ENCODE measurements around the gene EIF3I. TPM values are rescaled to one million over a fixed set of nuclear protein-coding genes. Genes with fewer than 3 reads are reported as not detected.

Gene EIF3I
- total RNA-seq, 2 experiments from 2014 or later: 123 to 130 TPM

GRCh38 chr1:32221581-32221979 is 627 bp upstream of the EIF3I start:
- ATAC-seq (ENCODE audit: low read depth) (no peak), DNase-seq (no peak)
- Mint-ChIP-seq H3K27me3 (no peaks in the 10 kb centered on the region), H3K9me3 (no peaks in the 10 kb centered on the region), H3K36me3 (peaks cover 8% of the 10 kb centered on the region), H3K4me1 (peaks cover 23% of the 10 kb centered on the region), H3K27ac (peak overlapping the region; percentile 43), H3K4me3 (peak overlapping the region; percentile 96)
- POLR2A ChIA-PET: interaction anchor here (1.0 to 2.2 kb wide), 5 partner anchors 16 to 52 kb away, joined by 3 to 11 read pairs (median 7); partner anchors contain the start of genes IQCC and LCK

GRCh38 chr1:32223683-32224082 is 1.5 kb downstream of the EIF3I start:
- Mint-ChIP-seq H3K36me3 (peaks cover 13% of the 10 kb centered on the region), H3K4me1 (peaks cover 20% of the 10 kb centered on the region), H3K27me3 (no peaks in the 10 kb centered on the region), H3K4me3 (peak overlapping the region; percentile 96), H3K9me3 (no peaks in the 10 kb centered on the region), H3K27ac (peak overlapping the region; percentile 95)
- POLR2A ChIA-PET: interaction anchor here (0.6 to 2.2 kb wide), 4 partner anchors 12 to 95 kb away, joined by 3 to 8 read pairs (median 3); partner anchors contain the start of gene LCK
- DNase-seq (no peak), ATAC-seq (ENCODE audit: low read depth) (no peak)

DNA sequence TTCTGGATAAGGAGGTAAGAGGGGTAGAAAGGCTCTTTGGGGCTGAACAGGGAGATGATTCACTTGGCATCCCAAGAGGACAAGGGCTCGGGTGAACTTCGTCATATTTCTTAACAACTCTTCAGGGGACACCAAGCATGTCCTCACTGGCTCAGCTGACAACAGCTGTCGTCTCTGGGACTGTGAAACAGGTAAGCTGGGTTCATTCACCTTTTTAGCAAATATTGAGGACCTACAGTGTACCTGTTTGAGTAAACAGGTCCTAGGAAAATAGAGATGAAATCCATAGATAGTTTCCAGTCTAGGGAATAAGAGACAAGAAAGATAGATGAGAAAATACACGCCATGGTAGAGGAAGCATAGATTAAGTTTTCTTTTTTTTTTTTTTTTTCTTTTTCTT is 2.1 kb downstream of the EIF3I start:
- H3K4me1 Mint-ChIP-seq: peaks cover 20% of the 10 kb centered on the region
- POLR2A ChIA-PET: no interaction called here
- no peak for ATAC-seq (ENCODE audit: low read depth)
- peak overlapping the region; percentile 44 for H3K4me3 Mint-ChIP-seq
- peak overlapping the region; percentile 49 for H3K27ac Mint-ChIP-seq
- H3K27me3 Mint-ChIP-seq: no peaks in the 10 kb centered on the region
- no peak for DNase-seq
- peaks cover 14% of the 10 kb centered on the region for H3K36me3 Mint-ChIP-seq
- H3K9me3 Mint-ChIP-seq: no peaks in the 10 kb centered on the region

- no peaks in the 10 kb centered on the region for H3K27me3 Mint-ChIP-seq
Measured at GRCh38 chr1:32228771-32229170, 6.6 kb downstream of the EIF3I start.

DNA sequence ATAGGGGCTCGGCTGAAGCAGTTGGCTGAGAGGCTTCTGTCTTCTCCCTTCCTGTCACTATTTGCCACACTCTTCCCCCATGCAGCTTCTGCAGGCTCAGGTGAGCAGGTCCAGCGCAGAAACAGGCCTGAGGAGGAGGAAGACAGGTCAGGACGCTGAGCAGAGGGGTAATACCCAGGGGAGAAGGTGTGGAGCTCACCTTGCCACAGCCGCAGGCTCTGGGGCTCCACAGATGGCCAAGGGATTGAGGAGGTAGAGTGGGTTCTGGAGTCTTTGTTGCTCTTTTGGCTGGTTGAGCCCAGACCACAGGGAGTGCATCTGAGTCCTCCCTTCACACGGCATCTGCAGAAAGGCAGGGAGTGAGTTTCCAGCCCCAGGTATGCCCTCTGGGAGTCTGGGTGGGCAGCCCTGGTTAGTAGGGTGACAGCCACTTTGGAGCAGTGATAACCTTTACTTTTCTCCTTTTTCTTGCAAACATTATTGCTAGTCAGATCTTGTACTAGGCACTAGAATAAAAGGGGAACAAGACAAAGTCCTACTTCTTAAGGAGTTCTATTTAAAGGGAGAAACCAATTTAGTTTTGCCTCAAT is 9.7 kb downstream of the EIF3I start:
- ATAC-seq (ENCODE audit: low read depth) (no peak), DNase-seq (no peak)
- Mint-ChIP-seq H3K27ac (no peak overlapping the region), H3K4me1 (no peaks in the 10 kb centered on the region), H3K9me3 (no peaks in the 10 kb centered on the region), H3K4me3 (no peak overlapping the region), H3K27me3 (no peaks in the 10 kb centered on the region), H3K36me3 (peaks cover 6% of the 10 kb centered on the region)
- POLR2A ChIA-PET: interaction anchor here (1.1 kb wide), 1 partner anchor 9 kb away, joined by 3 read pairs; no protein-coding TSS in a partner anchor

More at GRCh38 chr1:32228771-32229170, 6.6 kb downstream of the EIF3I start:
- peaks cover 14% of the 10 kb centered on the region for H3K36me3 Mint-ChIP-seq
- no peaks in the 10 kb centered on the region for H3K9me3 Mint-ChIP-seq
- ATAC-seq (ENCODE audit: low read depth) (no peak), DNase-seq (no peak)
- no peak overlapping the region for H3K27ac Mint-ChIP-seq
- H3K4me3 Mint-ChIP-seq: no peak overlapping the region
- peaks cover 7% of the 10 kb centered on the region for H3K4me1 Mint-ChIP-seq
- POLR2A ChIA-PET: no interaction called here

DNA sequence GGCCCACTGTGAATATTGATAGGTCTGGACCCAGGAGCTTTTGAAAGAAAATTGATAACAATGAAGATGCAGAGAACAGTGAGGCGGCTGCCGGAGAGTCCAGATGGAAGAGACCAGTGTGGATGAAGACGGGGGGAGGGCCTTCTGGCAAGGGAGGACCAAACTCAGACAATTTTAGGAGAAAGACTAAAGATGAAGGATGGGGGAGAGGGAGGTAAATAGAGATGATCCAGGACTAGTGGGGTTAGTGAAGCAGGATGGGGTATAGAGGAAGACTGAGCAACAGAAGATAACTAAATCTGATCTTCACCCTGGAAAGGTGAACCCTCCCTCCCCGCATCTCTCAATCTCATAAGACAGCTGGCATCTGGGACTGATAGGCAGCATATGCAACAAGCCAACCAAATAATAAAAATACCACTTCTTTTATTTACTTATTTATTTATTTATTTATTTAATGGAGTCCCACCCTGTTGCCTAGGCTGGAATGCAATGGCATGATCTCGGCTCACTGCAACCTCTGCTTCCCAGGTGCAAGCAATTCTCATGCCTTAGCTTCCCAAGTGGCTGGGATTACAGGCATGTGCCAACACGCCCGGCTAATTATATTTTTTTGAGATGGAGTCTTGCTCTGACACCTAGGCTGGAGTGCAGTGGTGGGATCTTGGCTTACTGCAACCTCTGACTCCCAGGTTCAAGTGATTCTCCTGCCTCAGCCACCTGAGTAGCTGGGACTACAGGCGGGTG is 10.5 kb downstream of the EIF3I start:
- Mint-ChIP-seq H3K4me1 (no peaks in the 10 kb centered on the region), H3K4me3 (no peak overlapping the region), H3K36me3 (peaks cover 5% of the 10 kb centered on the region), H3K27ac (peak overlapping the region; percentile 65), H3K9me3 (no peaks in the 10 kb centered on the region), H3K27me3 (no peaks in the 10 kb centered on the region)
- no peak for DNase-seq
- ATAC-seq (ENCODE audit: low read depth): no peak
- POLR2A ChIA-PET: interaction anchor here (1.1 kb wide), 1 partner anchor 10 kb away, joined by 3 read pairs; no protein-coding TSS in a partner anchor

GRCh38 chr1:32234792-32235191 is 12.6 kb downstream of the EIF3I start:
- Mint-ChIP-seq H3K27me3 (no peaks in the 10 kb centered on the region), H3K4me3 (no peak overlapping the region), H3K9me3 (no peaks in the 10 kb centered on the region), H3K27ac (no peak overlapping the region), H3K36me3 (no peaks in the 10 kb centered on the region), H3K4me1 (peaks cover 3% of the 10 kb centered on the region)
- DNase-seq (no peak), ATAC-seq (ENCODE audit: low read depth) (no peak)
- POLR2A ChIA-PET: interaction anchor here (1.3 kb wide), 1 partner anchor 54 kb away, joined by 4 read pairs; no protein-coding TSS in a partner anchor

DNA sequence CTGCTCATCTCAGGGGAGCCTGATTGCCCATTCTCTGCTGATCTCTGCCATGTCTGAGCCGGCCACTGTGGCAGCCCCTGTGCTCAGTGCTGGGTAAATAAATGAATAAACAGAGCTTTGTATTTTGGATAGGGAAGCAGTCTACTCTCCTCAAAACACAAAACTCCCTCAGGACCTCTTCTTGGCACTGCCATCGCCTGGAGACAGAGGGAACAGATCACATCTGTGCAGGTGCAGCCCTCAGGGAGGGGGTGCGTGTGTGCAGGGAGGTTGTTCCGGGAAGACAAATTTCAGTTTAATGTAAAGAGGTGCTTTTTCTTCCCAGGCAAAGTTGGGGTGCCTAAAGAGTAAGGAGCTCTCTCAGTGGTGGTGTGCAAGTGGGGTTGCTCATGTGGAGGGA is 17.1 kb downstream of the EIF3I start:
- peaks cover 14% of the 10 kb centered on the region for H3K4me1 Mint-ChIP-seq
- peak overlapping the region; percentile 84 for H3K4me3 Mint-ChIP-seq
- no peaks in the 10 kb centered on the region for H3K9me3 Mint-ChIP-seq
- no peaks in the 10 kb centered on the region for H3K36me3 Mint-ChIP-seq
- DNase-seq: no peak
- no peaks in the 10 kb centered on the region for H3K27me3 Mint-ChIP-seq
- no peak for ATAC-seq (ENCODE audit: low read depth)
- POLR2A ChIA-PET: interaction anchor here (1.6 to 6.5 kb wide), 3 partner anchors 11 to 17 kb away, joined by 7 to 69 read pairs (median 16); partner anchors contain the start of genes EIF3I, LCK and TMEM234
- H3K27ac Mint-ChIP-seq: no peak overlapping the region

- Mint-ChIP-seq H3K36me3 (no peaks in the 10 kb centered on the region), H3K27me3 (no peaks in the 10 kb centered on the region), H3K4me3 (peak overlapping the region; percentile 84), H3K9me3 (no peaks in the 10 kb centered on the region), H3K27ac (no peak overlapping the region), H3K4me1 (peaks cover 14% of the 10 kb centered on the region)
- DNase-seq (no peak), ATAC-seq (ENCODE audit: low read depth) (no peak)
- POLR2A ChIA-PET: interaction anchor here (1.5 to 6.5 kb wide), 6 partner anchors 10 to 132 kb away, joined by 6 to 69 read pairs (median 13); partner anchors contain the start of genes EIF3I, HDAC1, LCK and TMEM234
Measured at GRCh38 chr1:32239790-32240139, 17.6 kb downstream of the EIF3I start.

GRCh38 chr1:32240140-32240951 is 18.1 kb downstream of the EIF3I start:
- no peaks in the 10 kb centered on the region for H3K9me3 Mint-ChIP-seq
- peak overlapping the region; percentile 79 for H3K27ac Mint-ChIP-seq
- no peaks in the 10 kb centered on the region for H3K36me3 Mint-ChIP-seq
- H3K4me1 Mint-ChIP-seq: peaks cover 14% of the 10 kb centered on the region
- DNase-seq (peak; percentile 66), ATAC-seq (ENCODE audit: low read depth) (peak; percentile 59)
- POLR2A ChIA-PET: interaction anchor here (0.6 to 6.5 kb wide), 21 partner anchors 10 to 168 kb away, joined by 3 to 69 read pairs (median 5); partner anchors contain the start of genes EIF3I, HDAC1, IQCC and LCK
- peak overlapping the region; percentile 84 for H3K4me3 Mint-ChIP-seq
- H3K27me3 Mint-ChIP-seq: no peaks in the 10 kb centered on the region

- peak overlapping the region; percentile 84 for H3K4me3 Mint-ChIP-seq
- POLR2A ChIA-PET: interaction anchor here (0.5 to 6.5 kb wide), 22 partner anchors 9 to 168 kb away, joined by 3 to 69 read pairs (median 5); partner anchors contain the start of genes EIF3I, HDAC1, IQCC and LCK
- peak; percentile 63 for DNase-seq
Measured at GRCh38 chr1:32241001-32241763, 19.0 kb downstream of the EIF3I start.

GRCh38 chr1:32242341-32242851 is 20.2 kb downstream of the EIF3I start:
- peaks cover 25% of the 10 kb centered on the region for H3K4me1 Mint-ChIP-seq
- no peaks in the 10 kb centered on the region for H3K27me3 Mint-ChIP-seq
- DNase-seq (no peak), ATAC-seq (ENCODE audit: low read depth) (no peak)
- H3K9me3 Mint-ChIP-seq: no peaks in the 10 kb centered on the region
- POLR2A ChIA-PET: interaction anchor here (0.6 to 6.5 kb wide), 9 partner anchors 8 to 89 kb away, joined by 3 to 69 read pairs (median 3); partner anchors contain the start of genes CCDC28B and LCK
- H3K27ac Mint-ChIP-seq: no peak overlapping the region
- H3K4me3 Mint-ChIP-seq: peak overlapping the region; percentile 6
- no peaks in the 10 kb centered on the region for H3K36me3 Mint-ChIP-seq

More at GRCh38 chr1:32241001-32241763, 19.0 kb downstream of the EIF3I start:
- Mint-ChIP-seq H3K9me3 (no peaks in the 10 kb centered on the region), H3K4me1 (peaks cover 15% of the 10 kb centered on the region), H3K27ac (peak overlapping the region; percentile 79), H3K27me3 (no peaks in the 10 kb centered on the region), H3K36me3 (no peaks in the 10 kb centered on the region)
- peak; percentile 65 for ATAC-seq (ENCODE audit: low read depth)
